ENCODE data around the gene PTDSS2. TPM values are rescaled to one million over a fixed set of nuclear protein-coding genes. Genes with fewer than 3 reads are reported as not detected.

The PTDSS2 gene
- total RNA-seq, 1 experiment from 2014 or later: 49.5 TPM

GRCh38 chr11:535519-536454, 85.7 kb downstream of the PTDSS2 start, which contains the start of gene HRAS (continued):
- TF ChIP-seq, protein P1, sequence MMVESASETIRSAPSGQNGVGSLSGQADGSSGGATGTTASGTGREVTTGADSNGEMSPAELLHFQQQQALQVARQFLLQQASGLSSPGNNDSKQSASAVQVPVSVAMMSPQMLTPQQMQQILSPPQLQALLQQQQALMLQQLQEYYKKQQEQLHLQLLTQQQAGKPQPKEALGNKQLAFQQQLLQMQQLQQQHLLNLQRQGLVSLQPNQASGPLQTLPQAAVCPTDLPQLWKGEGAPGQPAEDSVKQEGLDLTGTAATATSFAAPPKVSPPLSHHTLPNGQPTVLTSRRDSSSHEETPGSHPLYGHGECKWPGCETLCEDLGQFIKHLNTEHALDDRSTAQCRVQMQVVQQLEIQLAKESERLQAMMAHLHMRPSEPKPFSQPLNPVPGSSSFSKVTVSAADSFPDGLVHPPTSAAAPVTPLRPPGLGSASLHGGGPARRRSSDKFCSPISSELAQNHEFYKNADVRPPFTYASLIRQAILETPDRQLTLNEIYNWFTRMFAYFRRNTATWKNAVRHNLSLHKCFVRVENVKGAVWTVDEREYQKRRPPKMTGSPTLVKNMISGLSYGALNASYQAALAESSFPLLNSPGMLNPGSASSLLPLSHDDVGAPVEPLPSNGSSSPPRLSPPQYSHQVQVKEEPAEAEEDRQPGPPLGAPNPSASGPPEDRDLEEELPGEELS (CRISPR knock-in tag; IDR thresholded peaks at IDR 0.05): no peak
- TF ChIP-seq, protein P2, sequence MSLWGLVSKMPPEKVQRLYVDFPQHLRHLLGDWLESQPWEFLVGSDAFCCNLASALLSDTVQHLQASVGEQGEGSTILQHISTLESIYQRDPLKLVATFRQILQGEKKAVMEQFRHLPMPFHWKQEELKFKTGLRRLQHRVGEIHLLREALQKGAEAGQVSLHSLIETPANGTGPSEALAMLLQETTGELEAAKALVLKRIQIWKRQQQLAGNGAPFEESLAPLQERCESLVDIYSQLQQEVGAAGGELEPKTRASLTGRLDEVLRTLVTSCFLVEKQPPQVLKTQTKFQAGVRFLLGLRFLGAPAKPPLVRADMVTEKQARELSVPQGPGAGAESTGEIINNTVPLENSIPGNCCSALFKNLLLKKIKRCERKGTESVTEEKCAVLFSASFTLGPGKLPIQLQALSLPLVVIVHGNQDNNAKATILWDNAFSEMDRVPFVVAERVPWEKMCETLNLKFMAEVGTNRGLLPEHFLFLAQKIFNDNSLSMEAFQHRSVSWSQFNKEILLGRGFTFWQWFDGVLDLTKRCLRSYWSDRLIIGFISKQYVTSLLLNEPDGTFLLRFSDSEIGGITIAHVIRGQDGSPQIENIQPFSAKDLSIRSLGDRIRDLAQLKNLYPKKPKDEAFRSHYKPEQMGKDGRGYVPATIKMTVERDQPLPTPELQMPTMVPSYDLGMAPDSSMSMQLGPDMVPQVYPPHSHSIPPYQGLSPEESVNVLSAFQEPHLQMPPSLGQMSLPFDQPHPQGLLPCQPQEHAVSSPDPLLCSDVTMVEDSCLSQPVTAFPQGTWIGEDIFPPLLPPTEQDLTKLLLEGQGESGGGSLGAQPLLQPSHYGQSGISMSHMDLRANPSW (CRISPR knock-in tag; conservative IDR thresholded peaks at IDR 0.05; ENCODE audit: low read depth): no peak
- TF ChIP-seq ZNF263 (CRISPR knock-in tag; IDR thresholded peaks at IDR 0.05; ENCODE audit: low read depth): peak; percentile 40; the same call in 1 of the 2 replicates
- TF ChIP-seq ATF3 (CRISPR knock-in tag; conservative IDR thresholded peaks at IDR 0.05): no peak
- no peak for TF ChIP-seq MYBL2 (CRISPR knock-in tag; IDR thresholded peaks at IDR 0.05)
- TF ChIP-seq ELF4 (CRISPR knock-in tag; IDR thresholded peaks at IDR 0.05; ENCODE audit: low read depth): no peak
- no peak for TF ChIP-seq USF1 (CRISPR knock-in tag; IDR thresholded peaks at IDR 0.05)
- TF ChIP-seq, protein P3, sequence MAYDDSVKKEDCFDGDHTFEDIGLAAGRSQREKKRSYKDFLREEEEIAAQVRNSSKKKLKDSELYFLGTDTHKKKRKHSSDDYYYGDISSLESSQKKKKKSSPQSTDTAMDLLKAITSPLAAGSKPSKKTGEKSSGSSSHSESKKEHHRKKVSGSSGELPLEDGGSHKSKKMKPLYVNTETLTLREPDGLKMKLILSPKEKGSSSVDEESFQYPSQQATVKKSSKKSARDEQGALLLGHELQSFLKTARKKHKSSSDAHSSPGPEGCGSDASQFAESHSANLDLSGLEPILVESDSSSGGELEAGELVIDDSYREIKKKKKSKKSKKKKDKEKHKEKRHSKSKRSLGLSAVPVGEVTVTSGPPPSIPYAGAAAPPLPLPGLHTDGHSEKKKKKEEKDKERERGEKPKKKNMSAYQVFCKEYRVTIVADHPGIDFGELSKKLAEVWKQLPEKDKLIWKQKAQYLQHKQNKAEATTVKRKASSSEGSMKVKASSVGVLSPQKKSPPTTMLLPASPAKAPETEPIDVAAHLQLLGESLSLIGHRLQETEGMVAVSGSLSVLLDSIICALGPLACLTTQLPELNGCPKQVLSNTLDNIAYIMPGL (CRISPR knock-in tag; IDR thresholded peaks at IDR 0.05): peak; percentile 73; the same call in 1 of the 2 replicates
- peak; percentile 97 for TF ChIP-seq NFYB (CRISPR knock-in tag; conservative IDR thresholded peaks at IDR 0.05; ENCODE audit: low read depth)
- TF ChIP-seq ESRRA (CRISPR knock-in tag; IDR thresholded peaks at IDR 0.05; ENCODE audit: borderline replicate concordance): no peak
- TF ChIP-seq, protein P4, sequence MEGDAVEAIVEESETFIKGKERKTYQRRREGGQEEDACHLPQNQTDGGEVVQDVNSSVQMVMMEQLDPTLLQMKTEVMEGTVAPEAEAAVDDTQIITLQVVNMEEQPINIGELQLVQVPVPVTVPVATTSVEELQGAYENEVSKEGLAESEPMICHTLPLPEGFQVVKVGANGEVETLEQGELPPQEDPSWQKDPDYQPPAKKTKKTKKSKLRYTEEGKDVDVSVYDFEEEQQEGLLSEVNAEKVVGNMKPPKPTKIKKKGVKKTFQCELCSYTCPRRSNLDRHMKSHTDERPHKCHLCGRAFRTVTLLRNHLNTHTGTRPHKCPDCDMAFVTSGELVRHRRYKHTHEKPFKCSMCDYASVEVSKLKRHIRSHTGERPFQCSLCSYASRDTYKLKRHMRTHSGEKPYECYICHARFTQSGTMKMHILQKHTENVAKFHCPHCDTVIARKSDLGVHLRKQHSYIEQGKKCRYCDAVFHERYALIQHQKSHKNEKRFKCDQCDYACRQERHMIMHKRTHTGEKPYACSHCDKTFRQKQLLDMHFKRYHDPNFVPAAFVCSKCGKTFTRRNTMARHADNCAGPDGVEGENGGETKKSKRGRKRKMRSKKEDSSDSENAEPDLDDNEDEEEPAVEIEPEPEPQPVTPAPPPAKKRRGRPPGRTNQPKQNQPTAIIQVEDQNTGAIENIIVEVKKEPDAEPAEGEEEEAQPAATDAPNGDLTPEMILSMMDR (IDR thresholded peaks at IDR 0.05): no peak
- TF ChIP-seq E2F1 (CRISPR knock-in tag; IDR thresholded peaks at IDR 0.05): no peak
- TF ChIP-seq MXD4 (CRISPR knock-in tag; IDR thresholded peaks at IDR 0.05; ENCODE audit: borderline replicate concordance): no peak
- no peak for TF ChIP-seq AFF4 (CRISPR knock-in tag; IDR thresholded peaks at IDR 0.05; ENCODE audit: borderline replicate concordance)
- TF ChIP-seq ZNF138 (CRISPR knock-in tag; conservative IDR thresholded peaks at IDR 0.05): no peak
- TF ChIP-seq ZNF512 (CRISPR knock-in tag; IDR thresholded peaks at IDR 0.05; ENCODE audit: borderline replicate concordance): no peak
